GM21737 (cell line): ENCODE results near the gene TEX10.
"Not testable (repeated sequence)": the region's sequence is repeated elsewhere in the genome, so short reads cannot be mapped to it uniquely, and the experiment has no call there.

ENCODE experiments used
- ATAC-seq: cut with Tn5 transposase; IDR thresholded peaks from one replicate; pipeline ENCODE4 v1.9.1; 2021; ENCODE audit warnings: mild to moderate bottlenecking, moderate library complexity; ENCODE audit not compliant: unreplicated experiment

TEX10 gene

DNA sequence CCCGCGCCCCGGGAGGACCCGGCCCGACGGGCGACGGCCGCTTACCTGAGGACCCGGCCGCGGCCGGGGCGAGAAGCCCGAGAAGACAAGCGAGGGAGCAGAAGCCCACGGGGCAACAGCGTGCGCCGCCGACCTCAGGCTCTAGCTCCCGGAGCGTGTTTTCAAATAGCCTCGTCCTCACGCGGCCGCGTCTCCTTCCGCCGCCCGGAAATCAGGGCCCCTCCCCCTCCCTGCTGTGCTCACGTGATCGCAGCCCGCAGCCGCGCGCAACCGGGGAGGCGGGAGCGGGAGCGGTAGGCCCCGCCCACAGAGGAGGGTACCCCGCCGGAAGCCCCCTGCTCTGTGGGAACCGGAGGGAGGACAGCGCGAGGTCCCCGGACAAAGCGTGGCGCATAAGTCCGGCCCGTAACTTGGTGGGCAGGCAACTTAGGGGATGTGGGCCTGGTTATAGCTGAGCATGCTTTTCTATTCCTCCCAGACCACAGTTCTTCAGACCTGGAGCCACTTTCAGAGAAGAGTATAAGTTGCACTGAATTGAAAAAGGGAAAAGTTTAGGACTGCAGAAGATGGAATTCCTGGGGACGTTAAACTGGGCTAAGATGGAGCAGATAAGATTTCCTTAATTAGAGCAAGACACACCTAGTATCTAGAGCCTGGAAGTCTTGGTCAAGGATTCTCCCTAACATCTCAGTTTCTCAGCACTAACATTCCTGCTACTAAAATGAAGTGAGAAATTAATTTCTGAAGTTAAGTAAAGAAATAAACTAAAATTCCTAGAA, at the start of gene TEX10:
TSS of gene TEX10 (minus strand) at position 216 of the 779 bp plus-strand sequence. CDS start 3,579 bp downstream, outside the sequence.
- peak; percentile 78 for ATAC-seq

GRCh38 chr9:100401042-100401441, 48.3 kb upstream of the TEX10 start:
- ATAC-seq, result no peak

DNA sequence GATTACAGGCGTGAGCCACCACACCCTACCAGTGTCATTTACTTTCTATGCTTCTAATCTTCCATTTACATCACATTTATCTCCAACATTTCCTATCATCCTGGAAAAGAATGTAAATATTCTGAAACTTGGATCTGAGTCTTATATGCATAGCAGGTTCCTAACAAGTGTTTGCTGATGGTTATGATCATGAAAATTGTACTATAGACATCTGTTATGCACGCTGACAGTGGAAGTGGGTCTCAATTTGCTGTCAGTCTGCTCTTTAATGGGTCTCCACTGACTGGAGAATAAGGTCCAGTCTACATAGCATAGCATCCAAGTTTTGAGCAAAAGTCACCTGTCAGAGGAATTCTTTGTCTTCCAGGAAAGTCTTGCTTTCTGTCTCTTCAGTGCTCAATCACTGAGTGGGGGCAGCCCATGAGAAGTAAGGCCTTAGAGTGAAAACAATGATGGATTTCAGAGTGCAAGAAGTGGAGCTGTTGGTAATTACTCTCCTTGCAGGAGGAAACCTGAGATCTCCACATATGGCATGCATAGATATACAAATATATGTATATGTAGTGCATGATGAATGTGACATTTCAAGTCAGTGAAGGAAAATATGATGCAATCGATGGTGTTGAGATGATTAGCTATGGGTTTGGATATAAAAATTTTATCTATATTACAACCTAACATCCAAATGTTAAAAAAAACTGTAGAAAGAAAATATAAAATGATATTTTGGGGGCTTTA, 45.0 kb upstream of the TEX10 start:
- no peak for ATAC-seq

DNA sequence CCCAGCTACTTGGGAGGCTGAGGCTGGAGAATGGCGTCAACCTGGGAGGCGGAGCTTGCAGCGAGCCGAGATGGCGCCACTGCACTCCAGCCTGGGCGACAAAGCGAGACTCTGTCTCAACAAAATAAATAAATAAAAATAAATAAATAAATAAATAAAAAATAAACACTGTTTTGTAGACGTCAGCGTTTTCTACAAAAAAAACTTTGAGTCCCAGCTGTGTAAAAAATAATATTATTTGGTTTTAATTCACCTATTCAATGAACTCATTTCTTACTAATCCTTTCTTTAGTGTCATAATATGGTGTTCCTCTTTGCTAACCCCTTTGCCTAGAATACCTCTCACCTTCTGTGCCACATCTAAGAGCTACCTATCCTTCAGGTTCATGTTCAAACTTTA, 44.0 kb upstream of the TEX10 start:
- no peak for ATAC-seq

- no peak for ATAC-seq
These were observed 42.1 kb upstream of the TEX10 start for GRCh38 chr9:100394816-100395215.

DNA sequence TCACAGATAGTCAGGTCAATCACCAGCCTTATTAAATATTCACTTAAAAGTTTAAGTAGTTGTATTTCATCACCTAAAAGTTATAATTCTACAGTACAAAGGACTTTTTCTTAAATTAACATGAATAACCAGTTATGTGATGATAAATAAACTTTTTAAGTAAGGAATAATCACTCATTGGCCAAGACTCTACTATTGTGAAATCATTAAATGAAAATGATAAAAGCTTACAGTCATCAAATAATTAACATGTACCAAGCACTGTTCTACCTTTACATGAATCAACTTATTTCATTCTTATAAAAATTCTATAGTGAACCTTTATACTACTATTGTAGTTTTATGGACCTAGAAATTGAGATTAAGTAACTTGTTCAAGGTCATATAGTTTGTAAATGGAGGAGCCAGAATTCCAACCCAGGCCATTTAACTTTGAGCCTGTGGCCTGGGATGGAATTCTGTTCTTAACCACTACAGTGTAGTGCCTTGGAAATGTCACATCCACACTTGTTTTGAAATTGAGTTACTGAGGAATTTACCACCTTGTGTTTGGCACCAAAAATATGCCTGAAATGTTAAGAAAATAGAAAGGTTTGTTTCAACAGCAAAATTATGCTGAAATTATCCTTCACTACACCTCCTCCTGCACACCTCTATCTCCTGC, 41.4 kb upstream of the TEX10 start:
- ATAC-seq, result no peak

DNA sequence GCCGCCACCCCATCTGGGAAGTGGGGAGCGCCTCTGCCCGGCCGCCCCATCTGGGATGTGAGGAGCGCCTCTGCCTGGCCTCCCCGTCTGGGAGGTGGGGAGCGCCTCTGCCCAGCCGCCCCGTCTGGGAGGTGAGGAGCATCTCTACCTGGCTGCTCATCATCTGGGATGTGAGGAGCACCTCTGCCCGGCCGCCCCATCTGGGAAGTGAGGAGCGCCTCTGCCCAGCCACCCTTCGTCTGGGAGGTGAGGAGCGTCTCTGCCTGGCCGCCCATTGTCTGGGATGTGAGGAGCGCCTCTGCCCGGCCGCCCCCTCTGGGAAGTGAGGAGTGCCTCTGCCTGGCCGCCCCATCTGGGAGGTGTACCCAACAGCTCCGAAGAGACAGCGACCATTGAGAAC, 40.2 kb upstream of the TEX10 start:
- ATAC-seq, result not testable (repeated sequence)

GRCh38 chr9:100379862-100380261, 27.1 kb upstream of the TEX10 start:
- no peak for ATAC-seq

GRCh38 chr9:100377015-100377414, 24.3 kb upstream of the TEX10 start:
- ATAC-seq, result no peak

- no peak for ATAC-seq
These were observed 22.9 kb upstream of the TEX10 start for GRCh38 chr9:100375658-100376057.

GRCh38 chr9:100372648-100373047, 19.9 kb upstream of the TEX10 start:
- ATAC-seq, result no peak

DNA sequence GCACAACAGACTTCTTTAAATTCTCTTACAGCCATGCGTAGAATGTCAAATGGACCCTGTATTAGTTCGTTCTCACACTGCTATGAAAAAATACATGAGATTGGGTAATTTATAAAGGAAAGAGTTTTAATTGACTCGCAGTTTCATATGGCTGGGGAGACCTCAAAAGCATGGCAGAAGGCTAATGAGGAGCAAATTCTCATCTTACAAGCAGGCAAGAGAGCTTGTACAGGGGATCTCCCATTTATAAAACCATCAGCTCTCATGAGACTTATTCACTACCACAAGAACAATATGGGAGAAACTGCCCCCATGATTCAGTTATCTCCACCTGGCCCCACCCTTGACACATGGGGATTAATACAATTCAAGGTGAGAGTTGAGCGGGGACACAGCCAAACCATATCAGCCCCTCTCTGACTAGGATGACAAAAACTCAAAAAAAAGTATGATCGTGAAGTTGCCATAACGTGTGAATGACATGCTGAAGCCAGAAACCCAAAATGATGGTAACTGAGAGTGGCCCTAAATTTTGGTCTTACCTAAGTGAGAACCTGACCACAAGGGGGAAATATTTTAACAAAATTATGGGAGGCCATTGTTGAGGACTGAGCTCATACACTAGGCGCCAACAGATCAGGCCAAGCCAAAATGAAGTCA, 17.5 kb upstream of the TEX10 start:
- no peak for ATAC-seq

GRCh38 chr9:100368672-100369071, 15.9 kb upstream of the TEX10 start:
- ATAC-seq, result no peak

- no peak for ATAC-seq
These were observed 13.4 kb upstream of the TEX10 start for GRCh38 chr9:100366121-100366520.

DNA sequence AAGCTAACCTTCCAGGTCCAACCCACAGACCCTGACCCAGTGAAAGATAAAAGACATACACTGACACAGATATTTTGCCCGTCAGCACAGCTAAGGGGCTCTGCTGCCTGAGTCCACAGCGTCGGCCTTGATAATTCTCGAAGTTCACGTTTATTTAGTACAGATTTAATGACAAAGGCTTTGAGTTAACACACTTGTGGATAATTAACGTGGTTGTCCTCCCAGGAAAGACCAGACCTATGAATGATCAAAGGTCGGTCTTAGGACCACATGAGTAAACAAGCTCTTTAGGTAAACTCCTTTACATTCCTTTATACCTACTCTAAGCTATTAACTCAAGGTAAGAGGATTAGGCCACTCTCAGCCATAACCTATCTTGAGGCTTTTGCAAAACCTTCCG, 11.3 kb upstream of the TEX10 start:
- ATAC-seq, result no peak

DNA sequence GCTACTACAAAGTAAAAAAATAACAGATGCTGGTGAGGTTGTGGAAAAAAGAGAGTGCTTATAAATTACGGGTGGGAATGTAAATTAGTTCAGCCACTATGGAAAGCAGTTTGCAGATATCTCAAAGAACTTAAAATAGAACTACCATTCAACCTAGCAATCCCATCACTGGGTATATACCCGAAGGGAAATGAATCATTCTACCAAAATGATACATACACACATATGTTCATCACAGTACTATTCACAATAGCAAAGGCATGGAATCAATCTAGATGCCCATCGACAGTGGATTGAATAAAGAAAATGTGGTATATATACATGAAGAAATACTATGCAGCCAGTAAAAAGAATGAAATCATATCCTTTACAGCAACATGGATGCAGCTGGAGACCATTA, 6.3 kb upstream of the TEX10 start:
- no peak for ATAC-seq

GRCh38 chr9:100357501-100357900, 4.8 kb upstream of the TEX10 start:
- ATAC-seq, result no peak

- no peak for ATAC-seq
These were observed 2.8 kb upstream of the TEX10 start for GRCh38 chr9:100355561-100355960.

DNA sequence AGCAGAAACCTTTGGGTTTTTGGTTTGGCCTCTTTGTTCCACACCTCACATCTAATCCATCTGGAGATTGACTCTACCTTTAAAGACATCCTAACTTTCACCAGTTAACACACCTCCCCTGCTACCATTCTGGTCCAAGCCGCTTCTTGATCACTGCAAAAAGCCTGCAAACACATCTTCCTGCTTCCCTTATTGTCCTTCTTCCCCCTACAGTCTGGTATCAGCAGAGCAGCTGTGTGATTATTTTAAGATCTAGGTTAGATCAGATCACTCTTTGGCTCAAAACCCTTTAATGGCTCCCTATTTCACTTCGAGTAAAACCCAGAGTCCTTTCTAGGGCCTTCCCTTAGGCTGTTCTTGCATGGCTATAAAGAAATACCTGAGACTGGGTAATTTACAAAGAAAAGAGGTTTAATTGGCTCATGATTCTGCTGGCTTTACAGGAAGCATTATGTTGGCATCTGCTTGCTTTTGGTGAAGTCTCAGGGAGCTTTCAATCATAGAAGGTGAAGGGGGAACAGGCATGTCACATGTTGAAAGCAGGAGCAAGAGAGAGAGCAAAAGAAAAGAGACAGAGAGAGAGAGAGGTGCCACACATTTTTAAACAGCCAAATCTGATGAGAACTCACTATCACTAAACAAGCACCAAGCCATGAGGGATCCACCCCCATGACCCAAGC, 1.5 kb upstream of the TEX10 start:
- no peak for ATAC-seq

GRCh38 chr9:100352201-100352726, 478 bp downstream of the TEX10 start:
- ATAC-seq, result peak; percentile 34
